ENCODE measurements around the gene WDR48. TPM values are rescaled to one million over a fixed set of nuclear protein-coding genes. Genes with fewer than 3 reads are reported as not detected.

The WDR48 gene
- total and polyA plus RNA-seq, 2 experiments from 2014 or later, result 27.2 to 54.3 TPM

- TF ChIP-seq CTCF (conservative IDR thresholded peaks at IDR 0.05; ENCODE audit: low read depth in 2 of 2), result no peak
- no peak overlapping the region for H3K4me2 ChIP-seq
- H4K20me1 ChIP-seq (replicated peaks; ENCODE audit: insufficient read depth), result peaks cover 12% of the 10 kb centered on the region
- H3K4me3 Mint-ChIP-seq, result no peak overlapping the region
- H3K27me3 ChIP-seq (ENCODE audit: insufficient read depth), result no peaks in the 10 kb centered on the region
- peaks cover 14% of the 10 kb centered on the region for H3K27me3 Mint-ChIP-seq (ENCODE audit: insufficient read depth, low read depth, poor library complexity)
- H3K27ac ChIP-seq (ENCODE audit: low read depth), result no peak overlapping the region
- H3F3A ChIP-seq (replicated peaks; ENCODE audit: low read depth), result no peaks in the 10 kb centered on the region
- no peaks in the 10 kb centered on the region for H3K9me2 ChIP-seq (ENCODE audit: insufficient read depth)
- H2AFZ ChIP-seq, result no peak overlapping the region
- no peak for ATAC-seq
- no peaks in the 10 kb centered on the region; the same call in 2 of the 3 replicates for H3K9me3 Mint-ChIP-seq
- no peaks in the 10 kb centered on the region for H3K36me3 ChIP-seq (ENCODE audit: insufficient read depth)
- no peak for DNase-seq (ENCODE audit: low spot score)
- no peak overlapping the region for H3K4me3 ChIP-seq
- peaks cover 33% of the 10 kb centered on the region for H3K4me1 Mint-ChIP-seq
- peaks cover under 1% of the 10 kb centered on the region for H3K36me3 Mint-ChIP-seq (ENCODE audit: low read depth)
- H3K79me2 ChIP-seq (replicated peaks; ENCODE audit: insufficient read depth), result peaks cover 9% of the 10 kb centered on the region
- no peaks in the 10 kb centered on the region for H3K4me1 ChIP-seq (ENCODE audit: insufficient read depth)
- H3K27ac Mint-ChIP-seq, result no peak overlapping the region
These were observed 52.2 kb downstream of the WDR48 start for GRCh38 chr3:39103791-39104552.

GRCh38 chr3:39104961-39105686 is 53.3 kb downstream of the WDR48 start:
- Mint-ChIP-seq H3K36me3 (ENCODE audit: low read depth) (no peaks in the 10 kb centered on the region; the same call in 1 of the 3 replicates), H3K27ac (no peak overlapping the region), H3K4me3 (peak overlapping the region; percentile 94; the same call in 1 of the 3 replicates), H3K4me1 (peaks cover 33% of the 10 kb centered on the region), H3K27me3 (ENCODE audit: insufficient read depth, low read depth, poor library complexity) (peaks cover 10% of the 10 kb centered on the region), H3K9me3 (no peaks in the 10 kb centered on the region; the same call in 2 of the 3 replicates)
- H3K4me2 ChIP-seq, result no peak overlapping the region
- no peak for ATAC-seq
- DNase-seq (ENCODE audit: low spot score), result no peak
- H3K36me3 ChIP-seq (ENCODE audit: insufficient read depth), result no peaks in the 10 kb centered on the region
- peaks cover 9% of the 10 kb centered on the region for H3K79me2 ChIP-seq (replicated peaks; ENCODE audit: insufficient read depth)
- H3F3A ChIP-seq (replicated peaks; ENCODE audit: low read depth), result no peaks in the 10 kb centered on the region
- H3K4me1 ChIP-seq (ENCODE audit: insufficient read depth), result no peaks in the 10 kb centered on the region
- H3K4me3 ChIP-seq, result no peak overlapping the region
- H4K20me1 ChIP-seq (replicated peaks; ENCODE audit: insufficient read depth), result peaks cover 12% of the 10 kb centered on the region
- no peaks in the 10 kb centered on the region for H3K27me3 ChIP-seq (ENCODE audit: insufficient read depth)
- no peak overlapping the region for H2AFZ ChIP-seq
- no peak overlapping the region for H3K27ac ChIP-seq (ENCODE audit: low read depth)
- H3K9me2 ChIP-seq (ENCODE audit: insufficient read depth), result no peaks in the 10 kb centered on the region
- TF ChIP-seq POLR2AphosphoS5 (IDR thresholded peaks at IDR 0.05; ENCODE audit: low read depth) (no peak), ETS1 (IDR thresholded peaks at IDR 0.05) (no peak), ZNF114 (CRISPR knock-in tag; IDR thresholded peaks at IDR 0.05) (no peak), CREB1 (CRISPR knock-in tag; IDR thresholded peaks at IDR 0.05; ENCODE audit: low read depth) (no peak), CTCF (conservative IDR thresholded peaks at IDR 0.05; ENCODE audit: low read depth in 2 of 2) (no peak), NANOG (IDR thresholded peaks at IDR 0.05; ENCODE audit: borderline replicate concordance) (no peak), ZNF331 (CRISPR knock-in tag; IDR thresholded peaks at IDR 0.05; ENCODE audit: low read depth) (no peak), JUNB (IDR thresholded peaks at IDR 0.05; ENCODE audit: unreplicated experiment) (no peak), REST (IDR thresholded peaks at IDR 0.05; ENCODE audit: unreplicated experiment) (no peak)

All from GM23338 (cell line).